Ovary (tissue), 9 donors: ENCODE measurements around the gene THUMPD3. TPM values are rescaled to one million over a fixed set of nuclear protein-coding genes. Genes with fewer than 3 reads are reported as not detected.

Experiments used
- DNase-seq, 5 donors: peaks; one replicate each; pipeline ENCODE4 v3.0.0-alpha.2; 2019 to 2020
- H3K27ac ChIP-seq, 2 donors: fragments of 200-600 bp; one replicate each; pipeline versions ENCODE4 v1.5.1 to v1.8.0; 2019 to 2022
- H3K27me3 ChIP-seq: fragments of 200-600 bp; one replicate; pipeline ENCODE4 v1.8.0; 2022
- H3K36me3 ChIP-seq: fragments of 200-600 bp; sonication (generic); one replicate; pipeline ENCODE4 v1.5.1; 2019
- H3K4me1 ChIP-seq: one replicate; pipeline ENCODE4 v1.8.1; 2013; ENCODE audit warnings: mild to moderate bottlenecking, moderate library complexity; ENCODE audit not compliant: insufficient read depth
- H3K4me3 ChIP-seq: fragments of 200-600 bp; sonication (generic); one replicate; pipeline ENCODE4 v1.5.1; 2017
- H3K9me3 ChIP-seq, 2 donors: fragments of 200-600 bp in 1 of 2; sonication (generic) in 1 of 2; one replicate each; pipeline versions ENCODE4 v1.5.1 to v1.8.1; 2013 to 2019; ENCODE audit warnings: mild to moderate bottlenecking in 1 of 2, moderate library complexity in 1 of 2
- EP300 ChIP-seq: sonication (generic); formaldehyde crosslinking; IDR thresholded peaks from one replicate; pipeline ENCODE4 v1.6.1; 2017; ENCODE audit warnings: antibody characterized with exemption
- POLR2A ChIP-seq: fragments of 450-650 bp; IDR thresholded peaks from one replicate; pipeline ENCODE4 v1.6.1; 2017; ENCODE audit warnings: antibody characterized with exemption, mild to moderate bottlenecking, moderate library complexity
- WGBS, 3 donors: extraction: QIAGEN DNeasy Blood & Tissue Kit in 1 of 3; methylation state at CpG; one replicate each; pipeline versions ENCODE4 v1.1.5 to v1.1.7; 2013 to 2017; 5-methylcytosine and 5-hydroxymethylcytosine counted together
- intact Hi-C, 4 donors: fragments of 100-400 bp; cut with DNase I; formaldehyde crosslinking; loops; one replicate each; pipeline versions ENCODE4 v1.11.0 to v1.15.1; 2022 to 2023
- polyA plus RNA-seq, 2 donors: library from polyadenylated mRNA; stranded (reverse); fragments of 200-250 nt in 1 of 2; fragments of 350-450 nt in 1 of 2; fragmentation: Illumina TruSeq in 1 of 2; extraction: RNeasy Lipid Tissue Mini Kit (QIAGEN cat#74804) in 1 of 2; gene quantifications; one replicate each; pipeline ENCODE4 v1.2.3, GENCODE V29; 2013 to 2014
- total RNA-seq, 7 donors: library from RNA; depleted of rRNA in 2 of 7; stranded (reverse); fragments of >200 nt in 2 of 7; fragmentation: NEBNext Ultra II Directional in 3 of 7; extraction: Animal tissue kit (Norgen Biotek cat#: 25700) in 3 of 7; gene quantifications; one replicate each; pipeline versions ENCODE4 v1.1.0 to v1.2.4, GENCODE V29; 2016 to 2023
- TF ChIP-seq, protein P1 (sequence below), 3 donors: fragments of 450-650 bp in 2 of 3; fragments of 200-600 bp in 1 of 3; IDR thresholded peaks; one replicate each; pipeline versions ENCODE4 v1.5.1 to v1.8.0; 2016 to 2022; ENCODE audit warnings: antibody characterized with exemption in 3 of 3, mild to moderate bottlenecking in 1 of 3
- donor health status: DM: no; HTN: no; CAD: no; lungs with moderate emphysema.
- donor health status: DM: no; HTN: no; CAD: no.
- donor health status: Bipolar disorder and iron deficiency.
- donor health status: DM: yes; HTN: yes; CAD: no.
- donor health status: DM: no; HTN: no; CAD: no.
- donor health status: DM: yes; HTN: yes; CAD: no.

The THUMPD3 gene
- total and polyA plus RNA-seq, 9 donors, result 11.9 to 35.1 (median 25.9) TPM

DNA sequence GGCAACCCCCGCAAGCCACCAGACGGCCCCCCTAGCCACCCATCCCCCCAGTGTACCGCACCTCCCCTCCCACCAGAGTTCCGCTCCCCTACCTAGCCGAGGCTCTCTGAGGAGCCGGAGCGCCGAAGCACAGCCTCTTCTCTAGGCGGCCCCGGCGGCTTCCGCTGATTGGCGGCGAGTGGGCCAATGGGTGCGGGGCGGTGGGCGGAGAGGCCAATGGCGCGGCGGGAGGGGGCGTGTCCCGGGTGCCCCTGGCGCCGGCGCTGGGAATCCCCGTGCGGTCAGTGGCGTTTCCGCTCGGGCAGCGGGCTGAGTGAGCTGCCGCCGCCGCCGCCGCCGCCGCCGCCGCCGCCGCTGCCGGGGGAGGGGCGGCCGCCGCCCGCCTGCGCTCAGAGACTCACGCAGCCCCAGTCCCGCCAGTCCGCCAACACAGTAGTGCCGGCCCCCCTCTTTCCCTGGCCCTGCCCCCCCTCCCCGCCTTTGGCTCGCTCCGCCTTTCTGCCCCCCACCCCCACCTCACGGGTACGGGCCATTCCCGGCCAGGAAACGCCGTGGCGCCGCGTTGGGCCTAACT lies 34.6 kb downstream of the THUMPD3 start, which contains the start of gene SETD5:
Gene SETD5 (plus strand): TSS at position 284 of the 574 bp plus-strand sequence. CDS start 31,324 bp downstream, outside the sequence.
- TF ChIP-seq EP300 (no peak), POLR2A (peak; percentile 83)
- TF ChIP-seq, protein P1, sequence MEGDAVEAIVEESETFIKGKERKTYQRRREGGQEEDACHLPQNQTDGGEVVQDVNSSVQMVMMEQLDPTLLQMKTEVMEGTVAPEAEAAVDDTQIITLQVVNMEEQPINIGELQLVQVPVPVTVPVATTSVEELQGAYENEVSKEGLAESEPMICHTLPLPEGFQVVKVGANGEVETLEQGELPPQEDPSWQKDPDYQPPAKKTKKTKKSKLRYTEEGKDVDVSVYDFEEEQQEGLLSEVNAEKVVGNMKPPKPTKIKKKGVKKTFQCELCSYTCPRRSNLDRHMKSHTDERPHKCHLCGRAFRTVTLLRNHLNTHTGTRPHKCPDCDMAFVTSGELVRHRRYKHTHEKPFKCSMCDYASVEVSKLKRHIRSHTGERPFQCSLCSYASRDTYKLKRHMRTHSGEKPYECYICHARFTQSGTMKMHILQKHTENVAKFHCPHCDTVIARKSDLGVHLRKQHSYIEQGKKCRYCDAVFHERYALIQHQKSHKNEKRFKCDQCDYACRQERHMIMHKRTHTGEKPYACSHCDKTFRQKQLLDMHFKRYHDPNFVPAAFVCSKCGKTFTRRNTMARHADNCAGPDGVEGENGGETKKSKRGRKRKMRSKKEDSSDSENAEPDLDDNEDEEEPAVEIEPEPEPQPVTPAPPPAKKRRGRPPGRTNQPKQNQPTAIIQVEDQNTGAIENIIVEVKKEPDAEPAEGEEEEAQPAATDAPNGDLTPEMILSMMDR (IDR thresholded peaks at IDR 0.05), result no peak
- Histone ChIP-seq H3K4me3 (peak within 1 kb of the TSS; percentile 85), H3K36me3 (no peaks in the 10 kb centered on the region), H3K9me3 (no peaks in the 10 kb centered on the region), H3K27me3 (no peaks in the 10 kb centered on the region), H3K27ac (peak within 1 kb of the TSS; percentile 92 to 97), H3K4me1 (peaks cover 9% of the 10 kb centered on the region)
- 0 to 1% (median 0%) methylated on average over 5 to 61 of the region's 63 CpGs for WGBS, 3 donors
- DNase-seq, result peak; percentile 99
- intact Hi-C loops, result no loop called here

GRCh38 chr3:9397906-9398699 lies 35.2 kb downstream of the THUMPD3 start:
- Histone ChIP-seq H3K36me3 (no peaks in the 10 kb centered on the region), H3K27me3 (no peaks in the 10 kb centered on the region), H3K27ac (peak overlapping the region; percentile 92 to 97), H3K4me3 (peak overlapping the region; percentile 85), H3K9me3 (no peaks in the 10 kb centered on the region), H3K4me1 (peaks cover 13% of the 10 kb centered on the region)
- 0 to 1% (median 1%) methylated on average over 38 to 47 of the region's 47 CpGs for WGBS, 3 donors
- DNase-seq, result peak; percentile 53 to 70 (median 61)
- TF ChIP-seq, protein P1 (IDR thresholded peaks at IDR 0.05), result no peak
- TF ChIP-seq EP300 (no peak), POLR2A (no peak)
- intact Hi-C loops, result no loop called here

- peak in 1 of 5 donors; percentile 22 for DNase-seq
- H3K4me3 ChIP-seq, result peak overlapping the region; percentile 85
- peaks cover 13% of the 10 kb centered on the region for H3K4me1 ChIP-seq
- intact Hi-C loops, result no loop called here
- TF ChIP-seq, protein P1 (IDR thresholded peaks at IDR 0.05), result no peak
- no peak for TF ChIP-seq POLR2A
- no peak for TF ChIP-seq EP300
- WGBS, 3 donors, result 0% methylated on average over 7 of the region's 7 CpGs
- peak overlapping the region in 1 of 2 donors; percentile 97 for H3K27ac ChIP-seq
- H3K9me3 ChIP-seq, result no peaks in the 10 kb centered on the region
- no peaks in the 10 kb centered on the region for H3K27me3 ChIP-seq
- no peaks in the 10 kb centered on the region for H3K36me3 ChIP-seq
These were observed 36.0 kb downstream of the THUMPD3 start for GRCh38 chr3:9398700-9399336.

- no peaks in the 10 kb centered on the region for H3K36me3 ChIP-seq
- no peaks in the 10 kb centered on the region for H3K9me3 ChIP-seq
- TF ChIP-seq EP300, result no peak
- TF ChIP-seq, protein P1 (IDR thresholded peaks at IDR 0.05), result no peak
- TF ChIP-seq POLR2A, result no peak
- no peak for DNase-seq
- peaks cover 13% of the 10 kb centered on the region for H3K4me1 ChIP-seq
- peak overlapping the region in 1 of 2 donors; percentile 97 for H3K27ac ChIP-seq
- H3K27me3 ChIP-seq, result no peaks in the 10 kb centered on the region
- intact Hi-C loops, result no loop called here
- 1 to 3% (median 2%) methylated on average over 2 of the region's 2 CpGs for WGBS, 3 donors
- peak overlapping the region; percentile 85 for H3K4me3 ChIP-seq
These were observed 36.5 kb downstream of the THUMPD3 start for GRCh38 chr3:9399337-9399703.
